H1 (cell line): ENCODE results near the gene IFI30. TPM values are rescaled to one million over a fixed set of nuclear protein-coding genes. Genes with fewer than 3 reads are reported as not detected.

Experiments
- CTCF ChIA-PET: fragments of 300-600 bp; sonication (Branson Sonifier 250); formaldehyde crosslinking; loops from one replicate; lab custom pipeline; 2021; ENCODE audit not compliant: partially characterized antibody; lab: Charles Lee
- POLR2A ChIA-PET: fragments of 300-600 bp; sonication (Branson Sonifier 250); formaldehyde crosslinking; loops from one replicate; lab custom pipeline; 2021; ENCODE audit warnings: inconsistent platforms; ENCODE audit not compliant: partially characterized antibody; lab: Charles Lee
- DNase-seq, 2 experiments: peaks; one replicate each; pipeline versions ENCODE4 v3.0.0 to v3.0.0-alpha.2; 2010 to 2022; ENCODE audit warnings: low spot score in 2 of 2, low read depth in 1 of 2, mixed read lengths in 1 of 2
- FAIRE-seq: peaks from 2 replicates; lab custom pipeline; 2011; peaks lifted over from hg19 to GRCh38; lab: Jason Lieb, UNC
- H2AFZ ChIP-seq: 2 replicates; pipeline ENCODE4 v1.8.1; 2012; ENCODE audit warnings: low read length, inconsistent platforms
- H2AK5ac ChIP-seq: 2 replicates; pipeline ENCODE4 v1.6.1; 2013; ENCODE audit warnings: low read depth, low read length
- H2BK120ac ChIP-seq: replicated peaks from 2 replicates; pipeline ENCODE3; 2013; ENCODE audit warnings: low read depth, low read length, inconsistent platforms
- H2BK12ac ChIP-seq: 2 replicates; pipeline ENCODE4 v1.6.1; 2013; ENCODE audit warnings: low read depth, low read length
- H2BK15ac ChIP-seq: 2 replicates; pipeline ENCODE4 v1.6.1; 2013; ENCODE audit warnings: low read length
- H2BK20ac ChIP-seq: 2 replicates; pipeline ENCODE4 v1.6.1; 2013; ENCODE audit warnings: low read length
- H2BK5ac ChIP-seq: 2 replicates; pipeline ENCODE4 v1.6.1; 2013; ENCODE audit warnings: low read depth, low read length
- H3K14ac ChIP-seq: 2 replicates; pipeline ENCODE4 v1.6.1; 2013; ENCODE audit warnings: inconsistent platforms; ENCODE audit not compliant: insufficient read length
- H3K18ac ChIP-seq: 2 replicates; pipeline ENCODE4 v1.6.1; 2013; ENCODE audit warnings: low read length; ENCODE audit errors: extremely low read depth
- H3K23ac ChIP-seq: 2 replicates; pipeline ENCODE4 v1.6.1; 2013; ENCODE audit warnings: inconsistent platforms; ENCODE audit not compliant: insufficient read length
- H3K23me2 ChIP-seq: 2 replicates; pipeline ENCODE4 v1.6.1; 2013; ENCODE audit warnings: low read depth, low read length
- H3K27ac ChIP-seq: 2 replicates; pipeline ENCODE4 v1.6.1; 2011; ENCODE audit warnings: low read depth, low read length, inconsistent platforms
- H3K27me3 ChIP-seq, 4 experiments: replicated peaks in 1 of 4; 1 replicate in 1 of 4; 2 replicates in 3 of 4; pipeline versions ENCODE4 v1.6.1 to v1.8.1; 2011 to 2013; ENCODE audit warnings: low read length in 3 of 4, mild to moderate bottlenecking in 3 of 4, inconsistent platforms in 2 of 4, mixed read lengths in 2 of 4, moderate library complexity in 1 of 4; ENCODE audit not compliant: control insufficient read depth in 3 of 4, insufficient read depth in 3 of 4; ENCODE audit errors: extremely low read depth in 1 of 4
- H3K36me3 ChIP-seq, 4 experiments: 2 replicates each; pipeline versions ENCODE4 v1.6.1 to v1.8.1; 2011 to 2013; ENCODE audit warnings: mild to moderate bottlenecking in 4 of 4, low read length in 3 of 4, moderate library complexity in 2 of 4, control low read depth in 1 of 4, inconsistent platforms in 1 of 4; ENCODE audit not compliant: insufficient read depth in 4 of 4, control insufficient read depth in 2 of 4
- H3K4ac ChIP-seq: replicated peaks from 2 replicates; pipeline ENCODE3; 2013; ENCODE audit warnings: low read length, low read depth, mixed read lengths, inconsistent platforms; ENCODE audit not compliant: insufficient read length
- H3K4me1 ChIP-seq, 4 experiments: replicated peaks in 1 of 4; 1 replicate in 1 of 4; 2 replicates in 3 of 4; pipeline versions ENCODE4 v1.6.1 to v1.8.1; 2011 to 2013; ENCODE audit warnings: low read length in 3 of 4, inconsistent platforms in 2 of 4, mixed read lengths in 1 of 4; ENCODE audit not compliant: insufficient read depth in 4 of 4, control insufficient read depth in 3 of 4
- H3K4me2 ChIP-seq, 2 experiments: 2 replicates each; pipeline versions ENCODE4 v1.6.1 to v1.8.1; 2011 to 2013; ENCODE audit warnings: low read depth in 2 of 2, low read length in 2 of 2, control low read depth in 1 of 2, inconsistent platforms in 1 of 2, mild to moderate bottlenecking in 1 of 2; ENCODE audit not compliant: insufficient read depth in 1 of 2
- H3K4me3 ChIP-seq, 4 experiments: fragments of 200-600, 300-600 bp in 1 of 4; sonication (generic), shearing (Covaris generic), sonication (Bioruptor Twin) in 1 of 4; 2 replicates each; pipeline versions ENCODE4 v1.5.1 to v1.8.1; 2011 to 2016; ENCODE audit warnings: low read length in 4 of 4, low read depth in 3 of 4, control low read depth in 2 of 4, inconsistent platforms in 2 of 4, mild to moderate bottlenecking in 2 of 4, mixed read lengths in 1 of 4, moderate library complexity in 1 of 4; ENCODE audit not compliant: insufficient read depth in 2 of 4; ENCODE audit errors: extremely low read depth in 1 of 4
- H3K56ac ChIP-seq: replicated peaks from 2 replicates; pipeline ENCODE3; 2013; ENCODE audit warnings: low read depth, mild to moderate bottlenecking, mixed read lengths, low read length, inconsistent platforms; ENCODE audit not compliant: insufficient read length
- H3K79me1 ChIP-seq: 2 replicates; pipeline ENCODE4 v1.6.1; 2013; ENCODE audit warnings: low read depth, low read length, control low read depth
- H3K79me2 ChIP-seq, 2 experiments: 2 replicates each; pipeline versions ENCODE4 v1.6.1 to v1.8.1; 2012 to 2013; ENCODE audit warnings: low read length in 2 of 2, mild to moderate bottlenecking in 2 of 2, inconsistent platforms in 1 of 2; ENCODE audit not compliant: insufficient read depth in 2 of 2, control insufficient read depth in 1 of 2
- H3K9ac ChIP-seq, 4 experiments: replicated peaks in 1 of 4; 1 replicate in 1 of 4; 2 replicates in 3 of 4; pipeline versions ENCODE4 v1.6.1 to v1.8.1; 2011 to 2013; ENCODE audit warnings: low read depth in 3 of 4, low read length in 3 of 4, control low read depth in 2 of 4, mild to moderate bottlenecking in 2 of 4, moderate library complexity in 2 of 4, inconsistent platforms in 1 of 4; ENCODE audit errors: extremely low read depth in 1 of 4
- H3K9me3 ChIP-seq, 2 experiments: 2 replicates each; pipeline versions ENCODE4 v1.6.1 to v1.8.1; 2012 to 2013; ENCODE audit warnings: mild to moderate bottlenecking in 2 of 2, moderate library complexity in 2 of 2, control low read depth in 1 of 2, inconsistent platforms in 1 of 2, low read depth in 1 of 2, low read length in 1 of 2, mixed read lengths in 1 of 2; ENCODE audit not compliant: insufficient read depth in 2 of 2
- H4K20me1 ChIP-seq, 2 experiments: replicated peaks in 1 of 2; 2 replicates each; pipeline versions ENCODE3 to v1.8.1; 2011 to 2013; ENCODE audit warnings: inconsistent platforms in 2 of 2, low read length in 2 of 2, mild to moderate bottlenecking in 1 of 2; ENCODE audit not compliant: insufficient read depth in 2 of 2, control insufficient read depth in 1 of 2
- H4K5ac ChIP-seq: 2 replicates; pipeline ENCODE4 v1.6.1; 2013; ENCODE audit warnings: low read length, low read depth, mixed read lengths, inconsistent platforms; ENCODE audit not compliant: insufficient read length
- H4K8ac ChIP-seq: 2 replicates; pipeline ENCODE4 v1.8.0; 2013; ENCODE audit warnings: mild to moderate bottlenecking, moderate library complexity, low read length, inconsistent platforms; ENCODE audit not compliant: insufficient read depth; ENCODE audit errors: extremely low read depth
- H4K91ac ChIP-seq: replicated peaks from 2 replicates; pipeline ENCODE3; 2013; ENCODE audit warnings: low read length, mixed read lengths, inconsistent platforms; ENCODE audit not compliant: insufficient read length
- GABPA ChIP-seq: IDR thresholded peaks from 2 replicates; pipeline ENCODE4 v1.6.1; 2011; ENCODE audit warnings: mild to moderate bottlenecking, low read length, moderate library complexity, borderline replicate concordance; ENCODE audit not compliant: insufficient read depth
- POLR2A ChIP-seq, 2 experiments: IDR thresholded peaks; 1 replicate in 1 of 2; 2 replicates in 1 of 2; pipeline ENCODE4 v1.6.1; 2011; ENCODE audit warnings: low read depth in 2 of 2, low read length in 2 of 2, mild to moderate bottlenecking in 2 of 2; ENCODE audit errors: control extremely low read depth in 1 of 2
- POLR2AphosphoS5 ChIP-seq: IDR thresholded peaks from 2 replicates; pipeline ENCODE4 v1.6.1; 2011; ENCODE audit warnings: low read depth, low read length
- RAD21 ChIP-seq, 2 experiments: IDR thresholded peaks in 1 of 2; conservative IDR thresholded peaks in 1 of 2; 2 replicates each; pipeline ENCODE4 v1.6.1; 2011; ENCODE audit warnings: low read depth in 2 of 2, low read length in 2 of 2, improper control_type of control experiment in 1 of 2, inconsistent platforms in 1 of 2, mild to moderate bottlenecking in 1 of 2, moderate library complexity in 1 of 2
- SIRT6 ChIP-seq: IDR thresholded peaks from one replicate; pipeline ENCODE4 v1.7.1; 2012; ENCODE audit warnings: low read length, inconsistent platforms
- WGBS, 2 experiments: shearing (Covaris generic) in 1 of 2; methylation state at CpG; one replicate each; pipeline versions ENCODE4 v1.1.6 to v1.1.7; 2013 to 2015; ENCODE audit warnings: low lambda C conversion rate in 2 of 2, mixed read lengths in 2 of 2, inconsistent platforms in 1 of 2, low coverage in 1 of 2, missing lambda C conversion rate in 1 of 2; ENCODE audit not compliant: insufficient replicate concordance in 2 of 2, insufficient coverage in 1 of 2, insufficient read length in 1 of 2; ENCODE audit errors: extremely low coverage in 1 of 2, missing lambda C conversion rate in 1 of 2; 5-methylcytosine and 5-hydroxymethylcytosine counted together
- polyA plus RNA-seq, 7 experiments: library from polyadenylated mRNA; depleted of rRNA in 3 of 7; stranded (reverse) in 5 of 7; unstranded in 2 of 7; fragments of >200 nt in 5 of 7; fragments of 200-250 nt in 2 of 7; gene quantifications; 1 replicate in 5 of 7; 2 replicates in 1 of 7; 4 replicates in 1 of 7; pipeline versions ENCODE4 v1.2.1 to v1.2.3, GENCODE V29; 2011 to 2013; ENCODE audit warnings: missing spikeins in 2 of 7, mixed read lengths in 2 of 7
- total RNA-seq: library from RNA; stranded (reverse); fragmentation: NEBNext Ultra II Directional; extraction: Animal tissue kit (Norgen Biotek cat#: 25700); gene quantifications from 2 replicates; pipeline ENCODE4 v1.2.1, GENCODE V29; 2021
- TF ChIP-seq, protein P1 (sequence below), 3 experiments: IDR thresholded peaks; 1 replicate in 2 of 3; 2 replicates in 1 of 3; pipeline versions ENCODE4 v1.5.1 to v1.6.1; 2011; ENCODE audit warnings: low read length in 3 of 3, mild to moderate bottlenecking in 3 of 3, inconsistent platforms in 2 of 3, low read depth in 1 of 3, moderate library complexity in 1 of 3; ENCODE audit not compliant: insufficient read depth in 1 of 3; ENCODE audit errors: control extremely low read depth in 1 of 3
- TF ChIP-seq, protein P2 (sequence below): IDR thresholded peaks from 2 replicates; pipeline ENCODE4 v1.6.1; 2012; ENCODE audit warnings: inconsistent platforms

Gene IFI30
- total and polyA plus RNA-seq, 2 of the 8 experiments (the other 6 are each of a cell fraction or from before 2014, with no cell fraction given) = 28.9 to 62.4 TPM

DNA sequence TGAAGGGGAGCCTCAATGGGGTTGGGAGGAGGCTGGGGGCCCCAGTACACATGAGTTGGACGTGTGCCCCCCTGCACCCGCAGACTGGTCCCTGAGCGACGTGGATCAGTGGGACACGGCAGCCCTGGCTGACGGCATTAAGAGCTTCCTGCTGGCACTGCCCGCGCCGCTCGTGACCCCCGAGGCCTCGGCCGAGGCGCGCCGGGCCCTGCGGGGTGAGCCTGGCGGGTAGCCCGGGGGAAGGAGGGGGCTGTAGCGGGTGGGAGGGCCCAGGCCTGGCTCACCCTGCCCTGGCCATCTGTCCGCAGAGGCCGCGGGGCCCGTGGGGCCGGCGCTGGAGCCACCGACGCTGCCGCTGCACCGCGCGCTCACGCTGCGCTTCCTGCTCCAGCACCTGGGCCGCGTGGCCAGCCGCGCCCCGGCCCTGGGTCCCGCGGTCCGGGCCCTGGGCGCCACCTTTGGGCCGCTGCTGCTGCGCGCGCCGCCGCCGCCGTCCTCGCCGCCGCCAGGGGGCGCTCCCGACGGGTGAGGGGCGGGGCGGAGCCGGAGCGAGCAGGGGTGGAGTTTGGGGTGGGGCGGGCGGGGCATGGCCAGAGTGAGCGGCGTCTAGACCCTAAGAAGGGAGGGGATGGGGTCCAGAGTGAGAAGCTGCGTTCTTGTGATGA lies 12.5 kb upstream of the IFI30 start:
- Histone ChIP-seq H3K56ac (no peak overlapping the region), H4K20me1 (peaks cover 2 to 18% of the 10 kb centered on the region in 2 experiments), H3K27me3 (no peaks in the 10 kb centered on the region), H3K14ac (no peak overlapping the region), H3K9ac (peak overlapping the region in 2 of 4 experiments; percentile 20 to 40; a peak in 4 of 7 replicates), H3K23me2 (peaks cover 3% of the 10 kb centered on the region), H2BK120ac (no peak overlapping the region), H3K9me3 (no peaks in the 10 kb centered on the region), H2BK5ac (peak overlapping the region; percentile 77; the same call in 1 of the 2 replicates), H3K4me1 (peaks cover 0 to 10% (median 7%) of the 10 kb centered on the region in 4 experiments; a peak in 6 of 7 replicates), H2BK20ac (no peak overlapping the region), H3K4me2 (peak overlapping the region; percentile 7 to 66), H4K91ac (peak overlapping the region; percentile 54), H3K4ac (peak overlapping the region; percentile 69), H4K5ac (peak overlapping the region; percentile 64), H3K23ac (no peak overlapping the region), H3K27ac (no peak overlapping the region), H4K8ac (peak overlapping the region; percentile 84), H3K4me3 (peak overlapping the region in 2 of 4 experiments; percentile 2 to 45; a peak in 4 of 8 replicates), H2BK15ac (no peak overlapping the region), H3K36me3 (peaks cover 3 to 26% (median 17%) of the 10 kb centered on the region in 4 experiments; a peak in 6 of 8 replicates), H2BK12ac (peak overlapping the region; percentile 75; the same call in 1 of the 2 replicates), H3K79me1 (0 out of 2 replicates have a peak, but pooled peaks cover 2% of the 10 kb centered on the region), H3K79me2 (no peaks in the 10 kb centered on the region), H2AK5ac (no peak overlapping the region), H2AFZ (no peak overlapping the region; the same call in 1 of the 2 replicates), H3K18ac (peak overlapping the region; percentile 60; the same call in 1 of the 2 replicates)
- CTCF ChIA-PET = interaction anchor here (0.6 to 2.4 kb wide), 29 partner anchors 7 to 962 kb away, joined by 3 to 24 read pairs (median 3); no protein-coding TSS in a partner anchor
- WGBS, 2 experiments = 11% methylated on average over 31 of the region's 66 CpGs; no CpG with 5 or more reads in 1 of the 2 experiments
- FAIRE-seq (no peak), DNase-seq (peak in 1 of 2 experiments; percentile 92)
- POLR2A ChIA-PET = interaction anchor here (0.6 to 2.2 kb wide), 13 partner anchors 9 to 295 kb away, joined by 3 to 11 read pairs (median 3); partner anchors contain the start of gene IFI30
- TF ChIP-seq, protein P1, sequence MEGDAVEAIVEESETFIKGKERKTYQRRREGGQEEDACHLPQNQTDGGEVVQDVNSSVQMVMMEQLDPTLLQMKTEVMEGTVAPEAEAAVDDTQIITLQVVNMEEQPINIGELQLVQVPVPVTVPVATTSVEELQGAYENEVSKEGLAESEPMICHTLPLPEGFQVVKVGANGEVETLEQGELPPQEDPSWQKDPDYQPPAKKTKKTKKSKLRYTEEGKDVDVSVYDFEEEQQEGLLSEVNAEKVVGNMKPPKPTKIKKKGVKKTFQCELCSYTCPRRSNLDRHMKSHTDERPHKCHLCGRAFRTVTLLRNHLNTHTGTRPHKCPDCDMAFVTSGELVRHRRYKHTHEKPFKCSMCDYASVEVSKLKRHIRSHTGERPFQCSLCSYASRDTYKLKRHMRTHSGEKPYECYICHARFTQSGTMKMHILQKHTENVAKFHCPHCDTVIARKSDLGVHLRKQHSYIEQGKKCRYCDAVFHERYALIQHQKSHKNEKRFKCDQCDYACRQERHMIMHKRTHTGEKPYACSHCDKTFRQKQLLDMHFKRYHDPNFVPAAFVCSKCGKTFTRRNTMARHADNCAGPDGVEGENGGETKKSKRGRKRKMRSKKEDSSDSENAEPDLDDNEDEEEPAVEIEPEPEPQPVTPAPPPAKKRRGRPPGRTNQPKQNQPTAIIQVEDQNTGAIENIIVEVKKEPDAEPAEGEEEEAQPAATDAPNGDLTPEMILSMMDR (IDR thresholded peaks at IDR 0.05; ENCODE audit: control extremely low read depth in 1 of 3, insufficient read depth in 1 of 3, low read depth in 1 of 3, low read length in 3 of 3) = peak; percentile 47 to 93 (median 72)
- 0 out of 2 replicates have a peak, but pooled peaks have one; percentile 6 for TF ChIP-seq POLR2AphosphoS5
- 0 out of 2 replicates have a peak, but pooled peaks have one; percentile 17 for TF ChIP-seq GABPA
- TF ChIP-seq, protein P2, sequence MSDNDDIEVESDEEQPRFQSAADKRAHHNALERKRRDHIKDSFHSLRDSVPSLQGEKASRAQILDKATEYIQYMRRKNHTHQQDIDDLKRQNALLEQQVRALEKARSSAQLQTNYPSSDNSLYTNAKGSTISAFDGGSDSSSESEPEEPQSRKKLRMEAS = 0 out of 2 replicates have a peak, but pooled peaks have one; percentile 50
- TF ChIP-seq SIRT6 = no peak
- TF ChIP-seq RAD21 (IDR thresholded peaks at IDR 0.05 in 1 of 2, conservative IDR thresholded peaks at IDR 0.05 in 1 of 2; ENCODE audit: low read depth in 2 of 2, low read length in 2 of 2) = 0 out of 4 replicates have a peak, but pooled peaks of 1 of the 2 experiments have one; percentile 28
- peak in 1 of 2 experiments; percentile 43; a peak in 1 of 3 replicates for TF ChIP-seq POLR2A (IDR thresholded peaks at IDR 0.05; ENCODE audit: control extremely low read depth in 1 of 2, low read depth in 2 of 2, low read length in 2 of 2)
